Stomach smooth muscle (tissue), 2 donors: ENCODE data around the gene FAM89B.
A peak's percentile ranks its signal among the peaks of the same experiment; 100 is the strongest.

Experiments used
- H3K27ac ChIP-seq: one replicate; pipeline ENCODE4 v1.7.0; 2013; ENCODE audit warnings: mild to moderate bottlenecking, low read length, inconsistent platforms
- H3K27me3 ChIP-seq, 2 donors: one replicate each; pipeline ENCODE4 v1.7.0; 2013; ENCODE audit warnings: low read length in 2 of 2; ENCODE audit not compliant: insufficient read depth in 2 of 2, control insufficient read depth in 1 of 2
- H3K36me3 ChIP-seq, 2 donors: one replicate each; pipeline ENCODE4 v1.7.0; 2013; ENCODE audit warnings: low read length in 2 of 2; ENCODE audit not compliant: control insufficient read depth in 2 of 2, insufficient read depth in 2 of 2
- H3K4me1 ChIP-seq: one replicate; pipeline ENCODE4 v1.7.0; 2013; ENCODE audit warnings: low read length; ENCODE audit not compliant: control insufficient read depth, insufficient read depth
- H3K4me3 ChIP-seq, 2 donors: one replicate each; pipeline ENCODE4 v1.7.0; 2013; ENCODE audit warnings: low read length in 2 of 2
- H3K9ac ChIP-seq, 2 donors: one replicate each; pipeline ENCODE4 v1.7.0; 2013; ENCODE audit warnings: low read length in 2 of 2, mild to moderate bottlenecking in 1 of 2
- H3K9me3 ChIP-seq, 2 donors: one replicate each; pipeline ENCODE4 v1.7.0; 2013; ENCODE audit warnings: low read length in 2 of 2; ENCODE audit not compliant: control insufficient read depth in 2 of 2
- donor health status: healthy.
- donor health status: Pancreatic carcinoma.

The FAM89B gene

DNA sequence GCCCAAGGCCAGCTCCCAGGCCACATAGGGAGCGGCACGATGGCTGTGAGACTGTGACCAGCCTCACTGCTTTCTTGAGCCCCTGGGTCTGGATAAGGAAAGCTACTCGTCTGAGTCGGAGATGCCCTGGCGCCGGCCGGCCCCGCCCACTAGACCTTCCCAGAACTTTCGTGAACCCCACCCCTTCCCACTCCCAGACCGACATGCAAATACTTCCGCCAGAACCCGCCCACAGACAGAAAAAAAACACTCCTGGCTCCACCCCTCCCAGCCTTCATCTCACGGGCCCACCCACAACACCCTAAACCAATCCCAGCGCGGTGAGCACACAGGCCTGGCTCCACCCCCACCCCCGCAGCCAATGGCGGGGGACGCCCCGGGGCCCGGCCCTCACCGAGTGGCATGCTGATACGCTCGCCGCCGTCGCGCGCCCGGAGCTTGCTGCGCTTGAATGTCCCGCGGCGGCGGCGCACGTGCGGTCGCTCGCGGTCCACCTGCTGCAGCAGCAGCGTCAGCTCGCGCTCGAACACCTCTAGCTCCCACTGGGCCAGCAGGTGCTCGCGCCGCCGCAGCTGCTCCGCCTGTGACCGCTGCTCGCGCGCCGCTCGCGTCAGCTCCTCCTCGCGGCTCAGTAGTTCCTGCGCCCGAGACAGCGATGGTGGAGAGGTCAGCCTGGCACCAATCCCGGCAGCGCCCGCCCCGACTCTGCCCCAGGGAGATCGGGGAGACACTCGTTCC lies 34.7 kb downstream of the FAM89B start:
- Histone ChIP-seq H3K27ac (peak overlapping the region; percentile 71), H3K4me3 (peak overlapping the region; percentile 50 to 70), H3K4me1 (peaks cover 48% of the 10 kb centered on the region), H3K9ac (peak overlapping the region; percentile 36 to 85), H3K27me3 (no peaks in the 10 kb centered on the region), H3K9me3 (no peaks in the 10 kb centered on the region), H3K36me3 (peaks cover 24 to 36% of the 10 kb centered on the region in 2 donors)

DNA sequence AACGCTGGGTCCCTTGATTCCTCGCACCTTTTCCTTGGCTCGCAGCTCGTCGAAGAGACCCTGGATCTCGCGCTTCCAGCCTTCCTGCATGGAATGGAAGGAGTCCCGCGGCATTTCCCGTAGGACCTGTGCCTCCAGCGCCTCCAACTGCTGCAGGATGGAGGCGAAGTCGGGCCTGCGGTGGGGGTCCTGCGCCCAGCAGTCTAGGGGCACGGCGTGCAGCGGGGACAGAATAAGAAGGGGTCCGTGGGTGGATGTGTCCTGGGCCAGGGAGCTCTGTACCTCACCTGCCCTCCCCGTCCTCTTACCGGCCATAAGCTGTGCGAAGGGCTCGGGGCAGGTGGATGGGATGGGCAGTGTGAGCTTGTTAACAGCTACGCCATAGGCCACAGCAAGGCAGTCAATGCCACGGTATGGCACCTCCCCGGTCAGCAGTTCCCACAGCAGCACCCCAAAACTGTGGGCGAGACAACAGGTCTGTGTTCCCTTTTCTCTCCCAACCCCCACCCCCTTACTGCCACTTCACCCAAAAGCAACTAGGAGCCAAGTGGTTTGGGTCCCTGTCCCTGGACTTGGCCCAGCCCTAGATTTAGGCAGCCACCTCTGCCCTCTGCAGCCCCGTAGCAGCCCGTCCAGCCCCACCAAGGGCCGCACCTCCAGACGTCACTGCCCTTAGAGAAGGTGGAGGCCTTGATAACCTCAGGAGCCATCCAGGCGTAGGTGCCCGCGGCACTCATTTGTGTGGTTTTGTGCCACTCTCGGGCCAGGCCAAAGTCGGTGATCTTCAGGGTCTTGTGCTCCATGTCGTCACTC lies 35.5 kb downstream of the FAM89B start:
- Histone ChIP-seq H3K9me3 (no peaks in the 10 kb centered on the region), H3K4me1 (peaks cover 56% of the 10 kb centered on the region), H3K27ac (peak overlapping the region; percentile 46), H3K4me3 (peak overlapping the region; percentile 46 to 70), H3K27me3 (no peaks in the 10 kb centered on the region), H3K9ac (no peak overlapping the region), H3K36me3 (peaks cover 30 to 38% of the 10 kb centered on the region in 2 donors)

DNA sequence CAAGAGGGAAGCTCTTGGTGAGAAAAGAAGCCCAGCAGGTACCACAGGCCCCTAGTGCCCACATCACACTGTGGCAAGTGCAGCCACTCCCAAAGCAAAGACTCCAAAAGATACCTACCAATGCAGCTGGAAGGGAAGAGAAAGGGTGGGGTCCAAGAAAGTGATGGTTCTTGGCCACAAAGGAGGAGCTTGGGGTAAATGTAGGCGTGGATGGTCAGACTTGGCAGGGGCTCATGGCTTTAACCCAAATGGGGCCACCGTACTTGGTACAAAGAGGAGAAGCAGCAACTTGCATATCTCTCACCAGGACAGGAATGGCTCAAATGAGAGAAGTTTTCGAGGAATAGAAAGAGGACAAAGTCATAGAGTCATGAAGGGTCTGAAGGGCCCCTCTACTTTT lies 36.9 kb downstream of the FAM89B start:
- no peaks in the 10 kb centered on the region for H3K27me3 ChIP-seq
- peaks cover 23 to 31% of the 10 kb centered on the region in 2 donors for H3K36me3 ChIP-seq
- H3K9me3 ChIP-seq, result no peaks in the 10 kb centered on the region
- no peak overlapping the region for H3K9ac ChIP-seq
- H3K4me1 ChIP-seq, result peaks cover 69% of the 10 kb centered on the region
- H3K4me3 ChIP-seq, result no peak overlapping the region
- no peak overlapping the region for H3K27ac ChIP-seq

DNA sequence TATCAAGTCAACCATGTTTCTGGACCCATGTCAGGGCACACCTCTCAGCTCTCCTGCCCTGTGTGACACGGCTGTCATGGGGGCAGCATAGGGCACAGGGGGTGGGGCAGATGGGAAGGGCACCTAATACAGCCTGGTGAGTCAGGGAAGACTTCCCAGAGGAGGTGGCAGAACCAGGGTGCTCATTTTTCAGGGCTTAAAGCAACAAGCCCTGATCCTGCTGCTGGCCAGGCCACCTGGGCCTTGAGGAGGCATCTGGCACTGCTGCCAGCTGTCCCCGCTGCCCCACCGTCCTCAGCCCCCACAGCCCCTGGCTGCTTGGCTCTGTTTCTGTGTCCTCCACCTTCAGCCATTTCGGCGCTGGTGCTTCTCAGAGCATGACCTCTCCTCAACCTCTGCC lies 37.3 kb downstream of the FAM89B start:
- Histone ChIP-seq H3K27me3 (no peaks in the 10 kb centered on the region), H3K36me3 (peaks cover 18 to 28% of the 10 kb centered on the region in 2 donors), H3K4me3 (no peak overlapping the region), H3K9ac (no peak overlapping the region), H3K9me3 (no peaks in the 10 kb centered on the region), H3K4me1 (peaks cover 71% of the 10 kb centered on the region), H3K27ac (no peak overlapping the region)

DNA sequence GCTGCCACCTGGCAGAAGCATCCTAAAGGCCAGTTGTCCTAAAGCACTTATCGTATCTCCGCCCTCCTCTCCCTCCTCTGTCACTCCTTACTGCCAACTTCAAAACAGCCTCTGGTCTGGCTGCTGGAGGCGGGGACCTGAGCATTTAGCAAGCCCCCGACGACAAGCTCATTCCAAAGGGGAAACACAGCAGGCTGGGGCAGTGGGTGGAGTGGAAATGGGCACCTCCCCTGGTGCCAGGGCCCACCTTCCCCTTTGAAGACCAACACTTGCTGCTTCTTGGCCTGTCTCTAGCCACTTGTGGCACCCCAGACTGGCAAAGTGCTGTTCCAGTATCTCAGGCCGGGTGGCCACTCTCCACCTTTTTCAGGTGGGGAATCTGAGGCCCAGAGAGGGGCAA lies 38.1 kb downstream of the FAM89B start:
- no peaks in the 10 kb centered on the region for H3K9me3 ChIP-seq
- H3K4me1 ChIP-seq, result peaks cover 71% of the 10 kb centered on the region

DNA sequence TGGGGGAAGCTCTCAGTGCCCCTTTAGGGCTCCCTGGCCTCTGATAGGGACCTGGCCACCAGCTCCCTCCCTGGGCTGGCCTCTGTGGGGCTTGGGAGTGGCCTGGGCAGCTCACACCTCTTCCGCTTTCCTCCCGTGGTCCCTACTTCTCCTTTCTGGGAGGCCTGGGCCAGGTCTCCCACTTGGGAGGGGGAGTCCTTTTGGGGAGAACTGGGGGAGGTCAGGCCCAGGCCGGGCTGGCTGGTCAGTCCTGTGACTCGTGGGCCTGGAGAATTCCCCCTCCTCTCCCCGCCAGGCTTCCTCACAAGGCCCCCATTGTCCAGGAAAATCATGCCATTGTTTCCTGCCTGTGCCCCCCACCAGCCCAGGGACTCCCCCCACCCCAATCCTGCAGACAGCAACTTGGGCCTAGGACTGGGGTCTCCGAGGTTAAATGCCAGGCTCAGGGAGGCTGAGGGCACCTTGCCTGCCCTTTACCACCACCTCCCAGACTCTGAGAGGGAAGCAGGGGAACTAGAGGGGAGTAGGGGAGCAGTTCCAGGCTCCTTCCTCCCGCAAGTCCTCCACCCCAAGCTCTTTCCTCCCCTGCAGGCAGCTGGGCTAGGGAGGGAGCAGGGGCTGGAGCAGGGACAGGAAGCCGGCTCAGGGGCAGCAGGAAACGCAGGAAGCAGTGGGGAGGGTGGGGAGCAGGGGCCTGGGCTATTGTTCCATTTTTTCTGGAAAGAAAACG lies 38.9 kb downstream of the FAM89B start:
- Histone ChIP-seq H3K36me3 (peaks cover 8 to 16% of the 10 kb centered on the region in 2 donors), H3K9me3 (no peaks in the 10 kb centered on the region), H3K27ac (peak overlapping the region; percentile 58), H3K4me3 (peak overlapping the region in 1 of 2 donors; percentile 96), H3K27me3 (no peaks in the 10 kb centered on the region), H3K4me1 (peaks cover 72% of the 10 kb centered on the region), H3K9ac (peak overlapping the region in 1 of 2 donors; percentile 40)

More for the DNA sequence above, 38.1 kb downstream of the FAM89B start:
- H3K27ac ChIP-seq, result peak overlapping the region; percentile 58
- H3K9ac ChIP-seq, result peak overlapping the region in 1 of 2 donors; percentile 40
- no peak overlapping the region for H3K4me3 ChIP-seq
- no peaks in the 10 kb centered on the region for H3K27me3 ChIP-seq
- peaks cover 11 to 20% of the 10 kb centered on the region in 2 donors for H3K36me3 ChIP-seq

DNA sequence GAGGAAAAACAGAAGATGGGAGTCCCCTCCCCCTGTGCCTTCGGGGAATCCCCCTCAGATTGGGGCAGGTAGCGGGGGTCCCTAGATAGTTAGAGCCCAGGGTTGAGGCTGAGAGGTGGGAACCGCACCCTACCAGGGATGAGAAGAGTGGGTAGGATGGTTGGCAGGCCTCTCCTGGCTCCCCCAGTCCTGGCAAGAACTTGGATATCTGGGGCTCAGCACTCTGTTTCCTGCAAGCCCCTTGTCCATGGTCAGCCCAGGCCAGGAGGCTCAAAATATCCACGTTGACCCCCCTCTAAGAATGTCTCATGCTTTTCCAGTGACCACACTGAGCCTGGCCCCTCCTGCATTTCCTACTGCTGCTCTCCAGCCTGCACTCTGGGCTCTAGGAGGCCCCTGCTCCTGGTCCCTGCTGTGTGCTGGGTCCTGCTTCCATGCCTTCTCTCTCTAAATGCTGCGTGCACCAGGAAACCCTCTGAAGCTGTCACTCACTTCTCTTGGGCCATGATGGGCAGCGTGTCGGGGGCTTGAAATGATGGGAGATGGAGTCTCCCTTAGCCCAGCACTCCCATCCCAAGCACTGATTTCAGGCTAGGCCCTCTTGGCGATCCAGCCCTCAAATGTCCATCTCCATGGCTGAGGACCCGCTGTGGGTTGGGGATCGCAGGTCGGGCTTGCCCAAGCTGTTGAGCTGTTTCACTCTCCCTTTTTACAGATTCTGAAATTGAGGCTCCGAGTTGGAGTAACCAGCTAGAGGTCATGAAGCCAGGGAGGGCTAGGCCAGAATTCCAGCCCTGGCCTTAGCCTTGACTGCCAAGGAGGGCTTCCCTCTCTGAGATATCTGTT lies 39.6 kb downstream of the FAM89B start:
- peaks cover 75% of the 10 kb centered on the region for H3K4me1 ChIP-seq
- H3K9ac ChIP-seq, result peak overlapping the region; percentile 15 to 42
- peaks cover 8 to 16% of the 10 kb centered on the region in 2 donors for H3K36me3 ChIP-seq
- H3K4me3 ChIP-seq, result peak overlapping the region; percentile 85 to 96
- no peaks in the 10 kb centered on the region for H3K27me3 ChIP-seq
- H3K27ac ChIP-seq, result peak overlapping the region; percentile 87
- H3K9me3 ChIP-seq, result no peaks in the 10 kb centered on the region

DNA sequence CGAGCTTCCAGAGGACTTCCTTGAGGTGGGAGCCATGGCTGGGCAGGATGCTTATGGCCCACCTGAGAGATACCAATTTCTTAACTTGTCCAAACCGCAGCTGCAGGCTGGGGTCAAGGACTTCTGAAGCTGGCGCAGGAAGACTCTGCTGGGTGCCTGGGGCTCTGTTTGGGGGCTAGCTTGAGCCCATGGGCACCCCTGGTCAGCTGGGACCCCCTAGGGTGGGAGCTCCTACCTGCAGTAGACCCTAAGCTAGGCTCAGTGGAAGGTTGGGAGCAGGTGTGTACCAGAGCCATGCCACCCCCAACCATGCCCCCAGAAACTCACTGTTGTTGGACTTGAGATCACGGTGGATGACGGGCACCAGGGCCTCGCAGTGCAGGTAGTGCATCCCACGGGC lies 40.4 kb downstream of the FAM89B start:
- Histone ChIP-seq H3K9me3 (no peaks in the 10 kb centered on the region), H3K27me3 (no peaks in the 10 kb centered on the region), H3K4me3 (peak overlapping the region; percentile 85 to 96), H3K9ac (peak overlapping the region; percentile 42 to 49), H3K4me1 (peaks cover 75% of the 10 kb centered on the region), H3K27ac (peak overlapping the region; percentile 87), H3K36me3 (peaks cover 8 to 18% of the 10 kb centered on the region in 2 donors)

DNA sequence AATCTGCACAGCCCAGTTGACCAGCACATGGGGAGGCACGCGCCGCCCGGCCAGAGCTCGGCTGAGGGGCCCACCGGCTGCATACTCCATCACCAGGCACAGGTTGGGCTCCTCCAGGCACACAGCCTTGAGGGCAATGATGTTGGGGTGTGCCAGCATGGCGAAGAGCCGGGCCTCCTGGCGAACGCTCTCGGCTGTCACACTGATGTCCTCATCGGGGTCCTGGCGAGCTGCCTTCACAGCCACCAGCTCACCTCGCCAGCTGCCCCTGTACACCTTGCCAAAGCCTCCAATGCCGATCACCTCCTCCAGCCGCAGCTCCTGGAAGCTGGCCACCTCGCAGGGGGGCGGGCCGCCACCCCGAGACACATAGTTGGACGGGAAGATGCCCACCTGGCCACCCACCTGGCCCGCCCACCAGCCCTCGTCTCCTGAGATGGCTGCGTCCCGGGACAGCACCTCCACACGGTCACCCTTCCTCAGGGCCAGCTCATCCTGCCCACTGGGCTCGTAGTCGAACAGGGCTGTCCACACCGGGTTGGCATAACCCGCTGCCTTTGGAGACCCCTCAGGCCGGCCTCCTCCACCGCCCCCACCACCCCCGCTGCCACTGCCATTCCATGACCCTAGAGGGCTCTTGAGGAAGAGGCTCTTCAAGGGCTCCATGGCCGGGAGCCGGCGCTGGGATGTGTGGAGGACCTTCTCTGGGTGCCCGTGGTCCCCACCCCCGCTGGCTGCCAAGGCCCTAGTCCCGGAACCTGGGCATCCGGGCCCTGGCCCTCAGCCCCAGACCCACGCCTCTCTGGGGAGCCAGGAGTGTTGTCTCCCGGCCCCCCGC lies 41.0 kb downstream of the FAM89B start:
- Histone ChIP-seq H3K9me3 (no peaks in the 10 kb centered on the region), H3K4me1 (peaks cover 69% of the 10 kb centered on the region), H3K9ac (peak overlapping the region; percentile 75 to 86), H3K27ac (peak overlapping the region; percentile 87), H3K27me3 (no peaks in the 10 kb centered on the region), H3K36me3 (peaks cover 12 to 22% of the 10 kb centered on the region in 2 donors), H3K4me3 (peak overlapping the region; percentile 85 to 96)
